Ovary (tissue), 3 donors: ENCODE results near the gene ANKRD39.

Experiments
- POLR2A ChIP-seq: fragments of 450-650 bp; IDR thresholded peaks from one replicate; pipeline ENCODE4 v1.6.1; 2017; ENCODE audit warnings: antibody characterized with exemption, mild to moderate bottlenecking, moderate library complexity
- TF ChIP-seq, protein P1 (sequence below), 3 donors: fragments of 450-650 bp in 2 of 3; fragments of 200-600 bp in 1 of 3; IDR thresholded peaks; one replicate each; pipeline versions ENCODE4 v1.5.1 to v1.8.0; 2016 to 2022; ENCODE audit warnings: antibody characterized with exemption in 3 of 3, mild to moderate bottlenecking in 1 of 3
- donor health status: DM: no; HTN: no; CAD: no.

DNA sequence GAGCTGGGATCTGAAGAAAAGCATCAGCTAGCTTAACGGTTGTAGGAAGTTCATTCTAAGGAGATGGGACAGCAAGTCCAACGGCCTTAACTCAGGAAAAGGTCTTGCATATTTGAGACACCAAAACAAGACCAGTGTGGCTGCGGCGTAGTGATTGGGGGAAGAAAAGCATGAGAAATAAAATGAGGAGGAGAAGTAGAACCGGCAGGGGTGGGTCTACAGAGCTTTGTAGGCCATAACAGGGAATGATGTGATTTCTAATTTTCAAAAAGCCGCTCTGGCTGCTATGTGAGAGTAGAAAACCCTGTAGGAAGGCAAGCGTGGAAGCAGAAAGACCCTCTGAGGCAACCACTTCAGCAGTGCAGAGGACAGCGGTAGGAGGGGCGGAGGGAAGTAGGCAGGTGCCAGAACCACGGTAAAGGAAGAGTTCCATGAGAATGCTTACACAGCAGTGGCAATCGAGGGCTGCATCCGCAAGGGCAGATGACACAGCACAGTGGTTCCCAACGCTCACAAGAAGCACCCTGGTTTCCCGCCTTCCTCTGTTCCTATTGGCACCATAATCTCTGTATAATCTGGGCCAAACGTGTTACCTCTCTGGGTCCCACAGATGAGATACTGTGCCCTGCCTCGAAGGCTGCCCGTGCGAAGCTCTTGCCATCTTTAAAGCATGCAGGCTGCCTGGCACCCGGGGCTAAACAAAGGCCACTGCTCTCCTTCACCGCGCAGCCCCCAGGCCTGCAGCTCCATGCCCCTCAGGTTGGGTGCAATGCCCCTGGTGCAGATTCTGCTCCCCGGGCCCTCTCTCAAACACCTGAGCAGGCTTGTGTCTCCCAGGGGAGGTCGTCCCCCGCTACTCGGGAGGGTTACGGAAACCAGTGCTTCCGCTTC, 795 bp downstream of the ANKRD39 start:
- TF ChIP-seq, protein P1, sequence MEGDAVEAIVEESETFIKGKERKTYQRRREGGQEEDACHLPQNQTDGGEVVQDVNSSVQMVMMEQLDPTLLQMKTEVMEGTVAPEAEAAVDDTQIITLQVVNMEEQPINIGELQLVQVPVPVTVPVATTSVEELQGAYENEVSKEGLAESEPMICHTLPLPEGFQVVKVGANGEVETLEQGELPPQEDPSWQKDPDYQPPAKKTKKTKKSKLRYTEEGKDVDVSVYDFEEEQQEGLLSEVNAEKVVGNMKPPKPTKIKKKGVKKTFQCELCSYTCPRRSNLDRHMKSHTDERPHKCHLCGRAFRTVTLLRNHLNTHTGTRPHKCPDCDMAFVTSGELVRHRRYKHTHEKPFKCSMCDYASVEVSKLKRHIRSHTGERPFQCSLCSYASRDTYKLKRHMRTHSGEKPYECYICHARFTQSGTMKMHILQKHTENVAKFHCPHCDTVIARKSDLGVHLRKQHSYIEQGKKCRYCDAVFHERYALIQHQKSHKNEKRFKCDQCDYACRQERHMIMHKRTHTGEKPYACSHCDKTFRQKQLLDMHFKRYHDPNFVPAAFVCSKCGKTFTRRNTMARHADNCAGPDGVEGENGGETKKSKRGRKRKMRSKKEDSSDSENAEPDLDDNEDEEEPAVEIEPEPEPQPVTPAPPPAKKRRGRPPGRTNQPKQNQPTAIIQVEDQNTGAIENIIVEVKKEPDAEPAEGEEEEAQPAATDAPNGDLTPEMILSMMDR (IDR thresholded peaks at IDR 0.05): no peak
- no peak for TF ChIP-seq POLR2A
